ENCODE measurements around the gene PEX26. TPM values are rescaled to one million over a fixed set of nuclear protein-coding genes. Genes with fewer than 3 reads are reported as not detected.
"Not testable (repeated sequence)": the region's sequence is repeated elsewhere in the genome, so short reads cannot be mapped to it uniquely, and the experiment has no call there.

The PEX26 gene
- total and polyA plus RNA-seq, 9 of the 15 experiments (the other 6 are each of a cell fraction or from before 2014, with no cell fraction given): 0.35 to 39.6 (median 17.4) TPM

DNA sequence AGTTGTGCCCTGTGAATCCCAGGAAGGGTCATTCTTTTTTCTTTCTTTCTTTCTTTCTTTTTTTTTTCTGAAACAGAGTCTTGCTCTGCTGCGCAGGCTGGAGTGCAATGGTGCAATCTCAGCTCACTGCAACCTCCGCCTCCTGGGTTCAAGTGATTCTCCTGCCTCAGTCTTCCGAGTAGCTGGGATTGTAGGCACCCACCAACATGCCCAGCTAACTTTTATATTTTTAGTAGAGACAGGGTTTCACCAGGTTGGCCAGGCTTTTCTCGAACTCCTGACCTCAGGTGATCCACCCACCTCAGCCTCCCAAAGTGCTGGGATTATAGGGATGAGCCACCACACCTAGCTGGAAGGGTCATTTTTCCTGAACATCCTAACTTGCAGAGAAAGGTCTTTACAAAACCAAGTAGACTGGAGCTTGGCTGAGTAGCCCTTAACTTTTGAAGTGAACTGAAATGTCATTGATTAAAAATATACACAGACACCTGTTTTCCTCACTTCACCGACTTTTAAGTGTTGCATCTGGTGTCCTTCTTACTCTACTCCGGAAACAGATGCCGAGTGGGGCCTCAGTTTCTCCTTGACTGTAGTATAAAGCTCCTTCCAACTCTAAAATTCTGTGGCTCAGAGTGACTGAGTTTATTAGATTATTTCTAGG is 6.4 kb upstream of the PEX26 start:
- H4K20me1 ChIP-seq (replicated peaks; ENCODE audit: control insufficient read depth, insufficient read depth, low read length); H3K9ac ChIP-seq (ENCODE audit: insufficient read depth in 1 of 2, low read depth in 2 of 2, low read length in 2 of 2); H3K36me3 ChIP-seq (ENCODE audit: control insufficient read depth, insufficient read depth, low read length); H2AFZ ChIP-seq (ENCODE audit: low read depth, low read length); H3K4me2 ChIP-seq (ENCODE audit: insufficient read depth, low read length); H3K9me3 ChIP-seq (replicated peaks; ENCODE audit: control insufficient read depth, insufficient read depth, low read depth, low read length); DNase-seq (ENCODE audit: extremely low read depth in 1 of 4, low spot score in 3 of 4); H3K79me2 ChIP-seq (ENCODE audit: control insufficient read depth, insufficient read depth, low read length); H3K9me1 ChIP-seq (ENCODE audit: control insufficient read depth, insufficient read depth, low read length); FAIRE-seq; H3K4me1 ChIP-seq (replicated peaks in 1 of 2; ENCODE audit: control insufficient read depth in 2 of 2, insufficient read depth in 2 of 2, low read length in 2 of 2); H3K27ac ChIP-seq (ENCODE audit: extremely low read depth, low read depth, low read length); ATAC-seq; H3K4me3 ChIP-seq; BruUV-seq (replicated peaks); intact Hi-C loops (cut with micrococcal nuclease): not testable (repeated sequence)
- ChIA-PET CTCF (ENCODE audit: low intra/inter-chr PET ratio) (interaction anchor here (0.7 kb wide), 1 partner anchor 159 kb away, joined by 3 read pairs; no protein-coding TSS in a partner anchor), POLR2A (interaction anchor here (0.6 kb wide), 1 partner anchor 240 kb away, joined by 3 read pairs; no protein-coding TSS in a partner anchor)
- peaks cover 26 to 34% of the 10 kb centered on the region in 2 experiments for H3K27me3 ChIP-seq (ENCODE audit: control insufficient read depth in 2 of 2, insufficient read depth in 2 of 2, low read length in 2 of 2)
- in situ Hi-C loops (cut with MboI): loop anchor here (5.0 to 10.0 kb wide), 2 partner anchors 239 to 517 kb away; no protein-coding TSS in a partner anchor
- 28% methylated on average over 7 of the region's 7 CpGs for WGBS (ENCODE audit: insufficient coverage, low coverage, missing lambda C conversion rate)

DNA sequence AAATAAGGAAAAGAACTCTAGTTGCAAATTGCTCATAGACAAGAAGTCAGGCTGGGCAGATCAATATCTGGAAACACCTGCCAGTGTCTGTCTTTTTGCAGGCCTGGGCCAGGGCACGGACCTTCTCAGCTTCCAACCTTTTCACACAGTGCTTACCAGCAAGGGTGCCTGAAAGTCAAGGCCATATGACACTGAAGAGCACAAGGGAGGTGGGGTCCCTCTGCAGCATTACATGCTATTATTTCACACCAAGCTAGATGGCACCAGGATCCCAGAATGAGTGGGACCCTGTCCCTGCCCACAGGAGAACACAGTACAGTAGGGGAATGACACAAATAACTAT is 5.9 kb upstream of the PEX26 start:
- Histone ChIP-seq H3K79me2 (ENCODE audit: control insufficient read depth, insufficient read depth, low read length) (no peaks in the 10 kb centered on the region), H3K9me1 (ENCODE audit: control insufficient read depth, insufficient read depth, low read length) (no peaks in the 10 kb centered on the region), H4K20me1 (replicated peaks; ENCODE audit: control insufficient read depth, insufficient read depth, low read length) (peaks cover 4% of the 10 kb centered on the region; the same call in 1 of the 2 replicates), H3K27me3 (ENCODE audit: control insufficient read depth in 2 of 2, insufficient read depth in 2 of 2, low read length in 2 of 2) (peaks cover 21 to 32% of the 10 kb centered on the region in 2 experiments), H3K4me1 (replicated peaks in 1 of 2; ENCODE audit: control insufficient read depth in 2 of 2, insufficient read depth in 2 of 2, low read length in 2 of 2) (peaks cover 4 to 13% of the 10 kb centered on the region in 2 experiments; a peak in 3 of 5 replicates), H2AFZ (ENCODE audit: low read depth, low read length) (no peak overlapping the region), H3K9me3 (replicated peaks; ENCODE audit: control insufficient read depth, insufficient read depth, low read depth, low read length) (no peaks in the 10 kb centered on the region), H3K9ac (ENCODE audit: insufficient read depth in 1 of 2, low read depth in 2 of 2, low read length in 2 of 2) (no peak overlapping the region), H3K27ac (ENCODE audit: extremely low read depth, low read depth, low read length) (no peak overlapping the region), H3K4me2 (ENCODE audit: insufficient read depth, low read length) (no peak overlapping the region), H3K36me3 (ENCODE audit: control insufficient read depth, insufficient read depth, low read length) (no peaks in the 10 kb centered on the region), H3K4me3 (no peak overlapping the region)
- DNase-seq (ENCODE audit: extremely low read depth in 1 of 4, low spot score in 3 of 4) (no peak), FAIRE-seq (no peak), ATAC-seq (no peak)
- WGBS (ENCODE audit: insufficient coverage, low coverage, missing lambda C conversion rate): 0% methylated on average over 1 of the region's 1 CpG
- ChIA-PET POLR2A (interaction anchor here (0.6 kb wide), 1 partner anchor 240 kb away, joined by 3 read pairs; no protein-coding TSS in a partner anchor), CTCF (ENCODE audit: low intra/inter-chr PET ratio) (no interaction called here)
- in situ Hi-C loops (cut with MboI) (loop anchor here (5.0 to 10.0 kb wide), 2 partner anchors 240 to 517 kb away; no protein-coding TSS in a partner anchor), intact Hi-C loops (cut with micrococcal nuclease) (no loop called here)
- BruUV-seq (replicated peaks): no TSS peak
- TF ChIP-seq STAT5A (IDR thresholded peaks at IDR 0.05; ENCODE audit: borderline replicate concordance, low read length) (no peak), SMARCA4 (IDR thresholded peaks at IDR 0.05) (no peak), ZNF707 (CRISPR knock-in tag; conservative IDR thresholded peaks at IDR 0.05) (no peak), PPARD (CRISPR knock-in tag; IDR thresholded peaks at IDR 0.05) (no peak), GATAD2B (IDR thresholded peaks at IDR 0.05; ENCODE audit: borderline replicate concordance) (no peak), ZNF699 (CRISPR knock-in tag; IDR thresholded peaks at IDR 0.05; ENCODE audit: insufficient replicate concordance) (no peak), LARP7 (IDR thresholded peaks at IDR 0.05) (no peak), SMAD4 (CRISPR knock-in tag; conservative IDR thresholded peaks at IDR 0.05) (no peak), NFIC (IDR thresholded peaks at IDR 0.05) (no peak)
- TF ChIP-seq, protein P1, sequence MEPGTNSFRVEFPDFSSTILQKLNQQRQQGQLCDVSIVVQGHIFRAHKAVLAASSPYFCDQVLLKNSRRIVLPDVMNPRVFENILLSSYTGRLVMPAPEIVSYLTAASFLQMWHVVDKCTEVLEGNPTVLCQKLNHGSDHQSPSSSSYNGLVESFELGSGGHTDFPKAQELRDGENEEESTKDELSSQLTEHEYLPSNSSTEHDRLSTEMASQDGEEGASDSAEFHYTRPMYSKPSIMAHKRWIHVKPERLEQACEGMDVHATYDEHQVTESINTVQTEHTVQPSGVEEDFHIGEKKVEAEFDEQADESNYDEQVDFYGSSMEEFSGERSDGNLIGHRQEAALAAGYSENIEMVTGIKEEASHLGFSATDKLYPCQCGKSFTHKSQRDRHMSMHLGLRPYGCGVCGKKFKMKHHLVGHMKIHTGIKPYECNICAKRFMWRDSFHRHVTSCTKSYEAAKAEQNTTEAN (CRISPR knock-in tag; IDR thresholded peaks at IDR 0.05): no peak
- TF ChIP-seq, protein P2, sequence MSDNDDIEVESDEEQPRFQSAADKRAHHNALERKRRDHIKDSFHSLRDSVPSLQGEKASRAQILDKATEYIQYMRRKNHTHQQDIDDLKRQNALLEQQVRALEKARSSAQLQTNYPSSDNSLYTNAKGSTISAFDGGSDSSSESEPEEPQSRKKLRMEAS (CRISPR knock-in tag; IDR thresholded peaks at IDR 0.05): no peak
